Measurements from ENCODE around the gene WSB1.

The WSB1 gene

DNA sequence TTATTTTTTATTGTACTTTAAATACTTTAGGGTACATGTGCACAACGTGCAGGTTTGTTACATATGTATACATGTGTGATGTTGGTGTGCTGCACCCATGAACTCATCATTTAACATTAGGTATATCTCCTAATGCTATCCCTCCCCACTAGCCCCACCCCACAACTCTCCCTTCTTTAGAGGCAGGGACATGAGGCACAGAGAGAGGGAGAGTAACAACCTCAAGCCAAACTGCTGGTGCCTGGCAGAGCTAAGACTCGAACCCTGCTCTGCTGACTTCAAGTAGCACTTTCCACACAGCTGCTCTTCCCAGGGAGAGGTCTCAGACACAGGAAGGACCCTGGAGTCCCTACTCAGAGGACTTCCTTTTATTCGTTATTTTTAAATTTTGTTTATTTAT, 69.4 kb downstream of the WSB1 start:
- Histone ChIP-seq H3K36me3 (ENCODE audit: control insufficient read depth, insufficient read depth, low read length) (no peaks in the 10 kb centered on the region), H3K4me3 (ENCODE audit: insufficient read depth, low read depth, low read length, poor library complexity, severe bottlenecking) (no peak overlapping the region), H3K9me3 (ENCODE audit: control insufficient read depth, low read length) (no peaks in the 10 kb centered on the region), H3K4me1 (ENCODE audit: control insufficient read depth, insufficient read depth, low read length, poor library complexity, severe bottlenecking) (peaks cover 3% of the 10 kb centered on the region), H3K27ac (ENCODE audit: insufficient read depth, low read length, poor library complexity, severe bottlenecking) (no peak overlapping the region), H3K27me3 (replicated peaks; ENCODE audit: control insufficient read depth, insufficient read depth, low read length, poor library complexity, severe bottlenecking) (no peaks in the 10 kb centered on the region)
- DNase-seq = no peak

Measured in effector memory CD4-positive, alpha-beta T cell (primary cell).